ENCODE data around the gene SLC4A3. TPM values are rescaled to one million over a fixed set of nuclear protein-coding genes. Genes with fewer than 3 reads are reported as not detected.

Gene SLC4A3
- total and polyA plus RNA-seq, 2 of the 8 experiments (the other 6 are each of a cell fraction or from before 2014, with no cell fraction given), result 4.8 to 7.4 TPM

DNA sequence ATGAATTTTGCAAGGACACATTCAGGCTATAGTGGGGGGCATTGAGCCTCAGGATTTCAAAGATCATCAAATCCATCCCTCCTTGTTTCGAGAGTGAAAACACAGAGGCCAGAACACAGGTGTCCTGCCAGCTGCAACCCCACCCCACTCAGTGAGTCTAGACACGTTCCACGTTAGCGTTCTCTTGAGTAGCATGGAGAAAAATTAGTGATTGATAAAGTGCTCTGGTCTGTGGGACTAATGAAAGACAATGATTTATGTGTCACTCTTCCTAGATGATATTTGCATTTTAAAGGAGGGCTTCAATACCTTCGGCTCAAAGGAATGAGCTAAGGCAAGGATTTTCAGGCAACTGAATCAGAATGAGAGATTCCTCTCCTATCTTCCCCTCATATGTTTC, 43.8 kb downstream of the SLC4A3 start:
- TF ChIP-seq EP300 (IDR thresholded peaks at IDR 0.05; ENCODE audit: borderline replicate concordance in 1 of 2, low read depth in 2 of 2, low read length in 2 of 2), result no peak
- no peak for TF ChIP-seq PHF8 (conservative IDR thresholded peaks at IDR 0.05; ENCODE audit: low read depth, low read length)
- TF ChIP-seq, protein P1, sequence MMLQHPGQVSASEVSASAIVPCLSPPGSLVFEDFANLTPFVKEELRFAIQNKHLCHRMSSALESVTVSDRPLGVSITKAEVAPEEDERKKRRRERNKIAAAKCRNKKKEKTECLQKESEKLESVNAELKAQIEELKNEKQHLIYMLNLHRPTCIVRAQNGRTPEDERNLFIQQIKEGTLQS (IDR thresholded peaks at IDR 0.05; ENCODE audit: insufficient read depth, low read depth, low read length), result no peak
- no peak for TF ChIP-seq SIN3A (conservative IDR thresholded peaks at IDR 0.05 in 1 of 2, IDR thresholded peaks at IDR 0.05 in 1 of 2; ENCODE audit: low read depth in 1 of 2, low read length in 2 of 2)
- TF ChIP-seq TAF7 (optimal IDR thresholded peaks at IDR 0.05; ENCODE audit: borderline replicate concordance, low read depth, low read length), result no peak
- POLR2A ChIA-PET (ENCODE audit: partially characterized antibody), result interaction anchor here (1.3 kb wide), 1 partner anchor 13 kb away, joined by 3 read pairs; no protein-coding TSS in a partner anchor
- H2AK5ac ChIP-seq (ENCODE audit: low read depth, low read length), result peak overlapping the region; percentile 54; the same call in 1 of the 2 replicates

More for the DNA sequence above, 43.8 kb downstream of the SLC4A3 start:
- H3K4me1 ChIP-seq (replicated peaks in 1 of 4; ENCODE audit: control insufficient read depth in 3 of 4, insufficient read depth in 4 of 4, low read length in 3 of 4), result peaks cover 2 to 11% (median 6%) of the 10 kb centered on the region in 4 experiments; a peak in 5 of 7 replicates
- H2BK15ac ChIP-seq (ENCODE audit: low read length), result 0 out of 2 replicates have a peak overlapping the region, but pooled peaks have one; percentile 62
- peak overlapping the region; percentile 10 to 66; a peak in 2 of 4 replicates for H3K4me2 ChIP-seq (ENCODE audit: insufficient read depth in 1 of 2, low read depth in 2 of 2, low read length in 2 of 2)
- H3K18ac ChIP-seq (ENCODE audit: extremely low read depth, low read length), result no peak overlapping the region
- H3K14ac ChIP-seq (ENCODE audit: insufficient read length), result no peak overlapping the region
- H3K36me3 ChIP-seq (ENCODE audit: control insufficient read depth in 2 of 4, insufficient read depth in 4 of 4, low read length in 3 of 4), result no peaks in the 10 kb centered on the region
- H4K5ac ChIP-seq (ENCODE audit: insufficient read length, low read depth, low read length), result no peak overlapping the region
- H4K8ac ChIP-seq (ENCODE audit: extremely low read depth, insufficient read depth, low read length), result no peak overlapping the region
- H2BK120ac ChIP-seq (replicated peaks; ENCODE audit: low read depth, low read length), result no peak overlapping the region
- H2BK5ac ChIP-seq (ENCODE audit: low read depth, low read length), result peak overlapping the region; percentile 31; the same call in 1 of the 2 replicates
- no peak overlapping the region for H3K9ac ChIP-seq (replicated peaks in 1 of 4; ENCODE audit: extremely low read depth in 1 of 4, low read depth in 3 of 4, low read length in 3 of 4)
- no peak overlapping the region for H3K27ac ChIP-seq (ENCODE audit: low read depth, low read length)
- peak overlapping the region; percentile 40; the same call in 1 of the 2 replicates for H2BK20ac ChIP-seq (ENCODE audit: low read length)
- CTCF ChIA-PET (ENCODE audit: partially characterized antibody), result interaction anchor here (0.7 to 8.5 kb wide), 10 partner anchors 11 to 130 kb away, joined by 3 to 48 read pairs (median 4); no protein-coding TSS in a partner anchor
- H2BK12ac ChIP-seq (ENCODE audit: low read depth, low read length), result 0 out of 2 replicates have a peak overlapping the region, but pooled peaks have one; percentile 75
- no peaks in the 10 kb centered on the region for H3K23me2 ChIP-seq (ENCODE audit: low read depth, low read length)
- no peaks in the 10 kb centered on the region for H3K79me2 ChIP-seq (ENCODE audit: control insufficient read depth in 1 of 2, insufficient read depth in 2 of 2, low read length in 2 of 2)
- H4K20me1 ChIP-seq (replicated peaks in 1 of 2; ENCODE audit: control insufficient read depth in 1 of 2, insufficient read depth in 2 of 2, low read length in 2 of 2), result no peaks in the 10 kb centered on the region
- H3K9me3 ChIP-seq (ENCODE audit: insufficient read depth in 2 of 2, low read depth in 1 of 2, low read length in 1 of 2), result no peaks in the 10 kb centered on the region
- no peak overlapping the region for H3K23ac ChIP-seq (ENCODE audit: insufficient read length)
- H4K91ac ChIP-seq (replicated peaks; ENCODE audit: insufficient read length, low read length), result no peak overlapping the region
- DNase-seq (ENCODE audit: low read depth in 1 of 2, low spot score in 2 of 2) (no peak), FAIRE-seq (no peak)
- no peaks in the 10 kb centered on the region for H3K27me3 ChIP-seq (replicated peaks in 1 of 4; ENCODE audit: control insufficient read depth in 3 of 4, extremely low read depth in 1 of 4, insufficient read depth in 3 of 4, low read length in 3 of 4)
- H2AFZ ChIP-seq (ENCODE audit: low read length), result no peak overlapping the region
- no peak overlapping the region for H3K4me3 ChIP-seq (ENCODE audit: extremely low read depth in 1 of 4, insufficient read depth in 2 of 4, low read depth in 3 of 4, low read length in 4 of 4)
- no peaks in the 10 kb centered on the region for H3K79me1 ChIP-seq (ENCODE audit: low read depth, low read length)
- H3K4ac ChIP-seq (replicated peaks; ENCODE audit: insufficient read length, low read depth, low read length), result no peak overlapping the region
- 53% methylated on average over 5 of the region's 5 CpGs; no CpG with 5 or more reads in 1 of the 2 experiments for WGBS, 2 experiments (ENCODE audit: extremely low coverage in 1 of 2, insufficient coverage in 1 of 2, insufficient read length in 1 of 2, insufficient replicate concordance in 2 of 2, low coverage in 1 of 2, low lambda C conversion rate in 2 of 2, missing lambda C conversion rate in 1 of 2)
- no peak overlapping the region for H3K56ac ChIP-seq (replicated peaks; ENCODE audit: insufficient read length, low read depth, low read length)
